Lower leg skin (tissue), 4 donors: ENCODE results near the gene LRP5. TPM values are rescaled to one million over a fixed set of nuclear protein-coding genes. Genes with fewer than 3 reads are reported as not detected.
A peak's percentile ranks its signal among the peaks of the same experiment; 100 is the strongest.

ENCODE experiments used
- DNase-seq, 2 donors: peaks; one replicate each; pipeline ENCODE4 v3.0.0-alpha.2; 2019; ENCODE audit warnings: low spot score in 2 of 2
- H3K4me3 ChIP-seq: fragments of 200-600 bp; sonication (generic); 2 replicates; pipeline ENCODE4 v1.5.1; 2017; ENCODE audit warnings: mild to moderate bottlenecking, low read depth; ENCODE audit not compliant: poor library complexity, severe bottlenecking
- CTCF ChIP-seq, 3 donors: fragments of 450-650 bp; IDR thresholded peaks; one replicate each; pipeline ENCODE4 v1.5.1; 2016; ENCODE audit warnings: antibody characterized with exemption in 3 of 3, mild to moderate bottlenecking in 3 of 3, moderate library complexity in 2 of 3
- POLR2A ChIP-seq, 2 donors: fragments of 450-650 bp; IDR thresholded peaks; one replicate each; pipeline ENCODE4 v1.6.1; 2016 to 2017; ENCODE audit warnings: antibody characterized with exemption in 2 of 2, mild to moderate bottlenecking in 1 of 2, moderate library complexity in 1 of 2
- WGBS, 2 donors: methylation state at CpG; one replicate each; pipeline ENCODE4 v1.1.5; 2018; 5-methylcytosine and 5-hydroxymethylcytosine counted together
- intact Hi-C: fragments of 100-400 bp; cut with DNase I; formaldehyde crosslinking; loops from one replicate; pipeline ENCODE4 v1.15.0; 2023; ENCODE audit warnings: low total_unique reads
- total RNA-seq, 4 donors: library from RNA; depleted of rRNA; stranded (reverse); fragments of >200 nt; gene quantifications; one replicate each; pipeline ENCODE4 v1.1.0, GENCODE V29; 2016

LRP5 gene
- 10 to 100 TPM; 25.0 to 53.5 (median 29.3) TPM for total RNA-seq

- intact Hi-C loops: no loop called here
- 4 to 8% methylated on average over 27 to 59 of the region's 85 CpGs for WGBS, 2 donors
- DNase-seq: no peak
- H3K4me3 ChIP-seq: peak within 1 kb of the TSS; percentile 30
- TF ChIP-seq POLR2A (IDR thresholded peaks at IDR 0.05): no peak
- TF ChIP-seq CTCF (IDR thresholded peaks at IDR 0.05): no peak
Observed at GRCh38 chr11:68312117-68312779, at the start of gene LRP5. Gene LRP5, plus strand, starts transcription at chr11:68312591. Its CDS starts 124 bp downstream, at chr11:68312715.

GRCh38 chr11:68263444-68264035 lies 48.9 kb upstream of the LRP5 start:
- TF ChIP-seq CTCF (IDR thresholded peaks at IDR 0.05) (no peak), POLR2A (IDR thresholded peaks at IDR 0.05) (no peak)
- WGBS, 2 donors: 85 to 91% methylated on average over 11 to 13 of the region's 13 CpGs
- peak in 1 of 2 donors; percentile 77 for DNase-seq
- no peak overlapping the region for H3K4me3 ChIP-seq
- intact Hi-C loops: no loop called here

GRCh38 chr11:68264244-68264643 lies 48.1 kb upstream of the LRP5 start:
- no peak for TF ChIP-seq POLR2A (IDR thresholded peaks at IDR 0.05)
- no peak for TF ChIP-seq CTCF (IDR thresholded peaks at IDR 0.05)
- DNase-seq: peak in 1 of 2 donors; percentile 37
- H3K4me3 ChIP-seq: no peak overlapping the region
- WGBS, 2 donors: 97 to 100% methylated on average over 1 of the region's 1 CpG
- intact Hi-C loops: no loop called here

GRCh38 chr11:68264741-68265540 lies 47.5 kb upstream of the LRP5 start:
- no peak overlapping the region for H3K4me3 ChIP-seq
- 88% methylated on average over 13 of the region's 13 CpGs for WGBS, 2 donors
- peak in 1 of 2 donors; percentile 80 for DNase-seq
- TF ChIP-seq POLR2A (IDR thresholded peaks at IDR 0.05) (no peak), CTCF (IDR thresholded peaks at IDR 0.05) (no peak)
- intact Hi-C loops: no loop called here

- peak in 1 of 2 donors; percentile 72 for DNase-seq
- TF ChIP-seq POLR2A (IDR thresholded peaks at IDR 0.05): no peak
- TF ChIP-seq CTCF (IDR thresholded peaks at IDR 0.05): no peak
- 83 to 85% methylated on average over 14 to 15 of the region's 16 CpGs for WGBS, 2 donors
- no peak overlapping the region for H3K4me3 ChIP-seq
- intact Hi-C loops: no loop called here
Observed at GRCh38 chr11:68266121-68266891, 46.1 kb upstream of the LRP5 start.
